Esophagus muscularis mucosa (tissue), 3 donors: ENCODE data around the gene BTBD9.

ENCODE experiments used
- CTCF ChIP-seq, 3 experiments: fragments of 200-600 bp in 2 of 3; fragments of 450-650 bp in 1 of 3; sonication (generic) in 2 of 3; IDR thresholded peaks; one replicate each; pipeline ENCODE4 v1.5.1; 2017 to 2019; ENCODE audit warnings: antibody characterized with exemption in 3 of 3, mild to moderate bottlenecking in 2 of 3, moderate library complexity in 1 of 3
- POLR2A ChIP-seq: fragments of 450-650 bp; IDR thresholded peaks from one replicate; pipeline ENCODE4 v1.6.1; 2017; ENCODE audit warnings: antibody characterized with exemption, moderate library complexity, mild to moderate bottlenecking, low read depth

- TF ChIP-seq POLR2A (no peak), CTCF (IDR thresholded peaks at IDR 0.05) (no peak)
Measured at GRCh38 chr6:38185752-38186151, 454.0 kb downstream of the BTBD9 start.
